Brain microvascular endothelial cell (primary cell): ENCODE data around the gene OR13J1.

Source experiments
- DNase-seq: peaks from one replicate; pipeline ENCODE4 v3.0.0-alpha.2; 2020
- H3K27ac ChIP-seq: fragments of 250-450 bp; sonication (Bioruptor Pico); 2 replicates; pipeline ENCODE4 v1.5.1; 2020; ENCODE audit warnings: mild to moderate bottlenecking, moderate library complexity
- H3K27me3 ChIP-seq: fragments of 250-450 bp; sonication (Bioruptor Pico); replicated peaks from 2 replicates; pipeline ENCODE4 v1.5.1; 2020; ENCODE audit warnings: mild to moderate bottlenecking
- H3K36me3 ChIP-seq: fragments of 250-450 bp; sonication (Bioruptor Pico); replicated peaks from 2 replicates; pipeline ENCODE4 v1.5.1; 2020; ENCODE audit warnings: mild to moderate bottlenecking
- H3K4me3 ChIP-seq: 2 replicates; pipeline ENCODE4 v1.5.1; 2011; ENCODE audit warnings: low read depth, mild to moderate bottlenecking, control low read depth, low read length, moderate library complexity
- in situ Hi-C: cut with HindIII; loops from 2 replicates; pipeline ENCODE4 v1.10.0; 2017; ENCODE audit warnings: low sequenced_read_pairs, low pct_ligation_motif_present
- TF ChIP-seq, protein P1 (sequence below): IDR thresholded peaks from 2 replicates; pipeline ENCODE4 v1.5.1; 2011; ENCODE audit warnings: low read depth, mild to moderate bottlenecking, moderate library complexity, low read length, control low read depth, inconsistent platforms; ENCODE audit errors: missing control alignments

Gene OR13J1

DNA sequence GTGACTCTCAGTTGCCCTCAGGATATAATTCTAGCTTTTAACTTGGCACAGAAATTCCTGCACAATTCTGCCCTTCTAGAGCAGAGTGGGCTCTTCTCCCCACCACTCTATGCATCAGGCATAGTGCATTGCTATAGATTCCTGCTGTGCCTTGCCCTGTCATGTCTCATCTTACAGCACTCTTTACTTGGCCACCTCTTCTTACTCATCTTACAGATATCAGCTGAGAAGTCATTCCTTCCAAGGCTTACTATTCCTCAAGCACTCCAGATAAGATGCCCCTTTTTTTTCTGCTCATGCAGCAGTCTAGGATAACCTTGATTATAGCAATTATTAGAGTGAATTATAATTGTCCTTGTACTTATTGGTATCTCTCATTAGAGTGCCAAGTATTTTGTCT is 47.3 kb downstream of the OR13J1 start:
- Histone ChIP-seq H3K27me3 (no peaks in the 10 kb centered on the region), H3K27ac (no peak overlapping the region), H3K4me3 (no peak overlapping the region), H3K36me3 (no peaks in the 10 kb centered on the region)
- DNase-seq: no peak
- in situ Hi-C loops: no loop called here
- TF ChIP-seq, protein P1, sequence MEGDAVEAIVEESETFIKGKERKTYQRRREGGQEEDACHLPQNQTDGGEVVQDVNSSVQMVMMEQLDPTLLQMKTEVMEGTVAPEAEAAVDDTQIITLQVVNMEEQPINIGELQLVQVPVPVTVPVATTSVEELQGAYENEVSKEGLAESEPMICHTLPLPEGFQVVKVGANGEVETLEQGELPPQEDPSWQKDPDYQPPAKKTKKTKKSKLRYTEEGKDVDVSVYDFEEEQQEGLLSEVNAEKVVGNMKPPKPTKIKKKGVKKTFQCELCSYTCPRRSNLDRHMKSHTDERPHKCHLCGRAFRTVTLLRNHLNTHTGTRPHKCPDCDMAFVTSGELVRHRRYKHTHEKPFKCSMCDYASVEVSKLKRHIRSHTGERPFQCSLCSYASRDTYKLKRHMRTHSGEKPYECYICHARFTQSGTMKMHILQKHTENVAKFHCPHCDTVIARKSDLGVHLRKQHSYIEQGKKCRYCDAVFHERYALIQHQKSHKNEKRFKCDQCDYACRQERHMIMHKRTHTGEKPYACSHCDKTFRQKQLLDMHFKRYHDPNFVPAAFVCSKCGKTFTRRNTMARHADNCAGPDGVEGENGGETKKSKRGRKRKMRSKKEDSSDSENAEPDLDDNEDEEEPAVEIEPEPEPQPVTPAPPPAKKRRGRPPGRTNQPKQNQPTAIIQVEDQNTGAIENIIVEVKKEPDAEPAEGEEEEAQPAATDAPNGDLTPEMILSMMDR: no peak

DNA sequence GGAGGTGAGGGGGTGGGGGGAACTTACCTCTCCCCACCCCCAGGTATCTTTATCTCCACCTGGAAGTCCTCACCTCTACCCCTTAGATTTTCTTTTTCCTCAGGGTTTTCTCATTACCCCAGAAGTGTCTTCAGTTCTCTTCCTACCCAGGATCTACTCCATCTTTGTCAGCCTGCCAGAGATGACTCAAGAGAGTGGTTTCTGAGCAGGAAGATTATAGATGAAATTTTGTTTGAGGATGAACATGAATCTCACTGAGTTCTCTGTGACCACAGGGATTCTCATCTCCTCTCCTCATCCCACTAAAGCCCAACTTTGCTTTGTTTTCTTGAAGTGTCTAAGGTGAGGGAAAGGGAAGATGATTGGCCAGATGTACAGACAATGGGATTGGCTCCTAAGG is 50.1 kb downstream of the OR13J1 start:
- H3K36me3 ChIP-seq: no peaks in the 10 kb centered on the region
- in situ Hi-C loops: no loop called here
- no peak overlapping the region for H3K27ac ChIP-seq
- peak; percentile 69 for DNase-seq
- no peak overlapping the region for H3K4me3 ChIP-seq
- TF ChIP-seq, protein P1: no peak
- no peaks in the 10 kb centered on the region for H3K27me3 ChIP-seq
